ENCODE data around the gene SH3BP4. TPM values are rescaled to one million over a fixed set of nuclear protein-coding genes. Genes with fewer than 3 reads are reported as not detected.

The SH3BP4 gene
- total and polyA plus RNA-seq, 2 of the 13 experiments (the other 11 are each of a cell fraction or from before 2014, with no cell fraction given) = 34.6 to 99.1 TPM

GRCh38 chr2:234939576-234939975, 12.2 kb upstream of the SH3BP4 start (continued):
- TF ChIP-seq KIAA2018 (CRISPR knock-in tag; IDR thresholded peaks at IDR 0.05; ENCODE audit: borderline replicate concordance) (no peak), ZNF512 (CRISPR knock-in tag; IDR thresholded peaks at IDR 0.05) (no peak), ZSCAN20 (CRISPR knock-in tag; IDR thresholded peaks at IDR 0.05; ENCODE audit: borderline replicate concordance) (no peak), NBN (conservative IDR thresholded peaks at IDR 0.05) (no peak), EEA1 (CRISPR knock-in tag; IDR thresholded peaks at IDR 0.05; ENCODE audit: borderline replicate concordance) (no peak), AKAP8 (CRISPR knock-in tag; IDR thresholded peaks at IDR 0.05) (no peak), ZKSCAN1 (IDR thresholded peaks at IDR 0.05; ENCODE audit: low read length) (no peak), SATB2 (CRISPR knock-in tag; IDR thresholded peaks at IDR 0.05) (no peak)

Measured in HepG2 (cell line).